Kidney capillary endothelial cell (primary cell): ENCODE results near the gene IGSF9B.

Source experiments
- DNase-seq: peaks from one replicate; pipeline ENCODE4 v3.0.0-alpha.2; 2018; ENCODE audit warnings: low spot score

IGSF9B gene

GRCh38 chr11:133983660-133984316 lies 27.0 kb upstream of the IGSF9B start:
- no peak for DNase-seq

GRCh38 chr11:133982876-133983275 lies 26.1 kb upstream of the IGSF9B start:
- DNase-seq = no peak

- DNase-seq = no peak
Measured at GRCh38 chr11:133982151-133982550, 25.4 kb upstream of the IGSF9B start.

GRCh38 chr11:133981156-133981555 lies 24.4 kb upstream of the IGSF9B start:
- no peak for DNase-seq

GRCh38 chr11:133980665-133981064 lies 23.9 kb upstream of the IGSF9B start:
- DNase-seq = no peak

GRCh38 chr11:133978794-133979193 lies 22.0 kb upstream of the IGSF9B start:
- DNase-seq = peak; percentile 67

- DNase-seq = no peak
Measured at GRCh38 chr11:133977067-133977677, 20.4 kb upstream of the IGSF9B start.

- DNase-seq = no peak
Measured at GRCh38 chr11:133975488-133975849, 18.7 kb upstream of the IGSF9B start.

GRCh38 chr11:133974836-133975487 lies 18.2 kb upstream of the IGSF9B start:
- DNase-seq = no peak

- no peak for DNase-seq
Measured at GRCh38 chr11:133971881-133972280, 15.1 kb upstream of the IGSF9B start.

GRCh38 chr11:133969112-133969511 lies 12.3 kb upstream of the IGSF9B start:
- DNase-seq = no peak

- DNase-seq = no peak
Measured at GRCh38 chr11:133968300-133968699, 11.5 kb upstream of the IGSF9B start.

- DNase-seq = no peak
Measured at GRCh38 chr11:133967599-133968238, 11.0 kb upstream of the IGSF9B start.

- DNase-seq = no peak
Measured at GRCh38 chr11:133966921-133967598, 10.3 kb upstream of the IGSF9B start.

GRCh38 chr11:133966172-133966651 lies 9.4 kb upstream of the IGSF9B start:
- DNase-seq = no peak

GRCh38 chr11:133965031-133965601 lies 8.3 kb upstream of the IGSF9B start:
- no peak for DNase-seq

- DNase-seq = no peak
Measured at GRCh38 chr11:133964356-133964755, 7.6 kb upstream of the IGSF9B start.

GRCh38 chr11:133961890-133962289 lies 5.1 kb upstream of the IGSF9B start:
- no peak for DNase-seq

- DNase-seq = no peak
Measured at GRCh38 chr11:133957900-133958299, 1.1 kb upstream of the IGSF9B start.

- DNase-seq = no peak
Measured at GRCh38 chr11:133955945-133956421, 785 bp downstream of the IGSF9B start.

- no peak for DNase-seq
Measured at GRCh38 chr11:133955081-133955891, 1.5 kb downstream of the IGSF9B start.
